Tibial artery (tissue), 4 donors: ENCODE measurements around the gene SYNJ2.

Source experiments
- DNase-seq, 2 donors: peaks; one replicate each; pipeline ENCODE4 v3.0.0-alpha.2; 2019
- H3K27ac ChIP-seq, 2 donors: fragments of 200-600 bp; sonication (generic) in 1 of 2; 1 replicate in 1 of 2; 2 replicates in 1 of 2; pipeline ENCODE4 v1.5.1; 2018 to 2019; ENCODE audit warnings: mild to moderate bottlenecking in 1 of 2
- H3K27me3 ChIP-seq, 2 donors: fragments of 200-600 bp; sonication (generic) in 1 of 2; one replicate each; pipeline versions ENCODE4 v1.5.1 to v1.6.0; 2016 to 2019
- H3K36me3 ChIP-seq, 3 donors: fragments of 200-600 bp; sonication (generic) in 2 of 3; one replicate each; pipeline ENCODE4 v1.5.1; 2016 to 2019; ENCODE audit warnings: mild to moderate bottlenecking in 2 of 3
- H3K4me1 ChIP-seq, 4 donors: fragments of 200-600 bp; sonication (generic) in 2 of 4; 1 replicate in 3 of 4; 2 replicates in 1 of 4; pipeline ENCODE4 v1.5.1; 2016 to 2019
- H3K4me3 ChIP-seq, 2 donors: fragments of 200-600 bp; sonication (generic) in 1 of 2; 1 replicate in 1 of 2; 2 replicates in 1 of 2; pipeline ENCODE4 v1.5.1; 2018 to 2019; ENCODE audit warnings: mild to moderate bottlenecking in 2 of 2
- H3K9me3 ChIP-seq, 3 donors: fragments of 200-600 bp; sonication (generic) in 1 of 3; one replicate each; pipeline ENCODE4 v1.5.1; 2016 to 2019
- intact Hi-C: fragments of 100-400 bp; cut with DNase I; formaldehyde crosslinking; loops from one replicate; pipeline ENCODE4 v1.15.0; 2023; ENCODE audit warnings: low total_unique reads
- TF ChIP-seq, protein P1 (sequence below), 2 experiments: fragments of 200-600 bp in 1 of 2; fragments of 450-650 bp in 1 of 2; IDR thresholded peaks; one replicate each; pipeline ENCODE4 v1.5.1; 2017 to 2019; ENCODE audit warnings: antibody characterized with exemption in 2 of 2, mild to moderate bottlenecking in 1 of 2, moderate library complexity in 1 of 2

Gene SYNJ2

DNA sequence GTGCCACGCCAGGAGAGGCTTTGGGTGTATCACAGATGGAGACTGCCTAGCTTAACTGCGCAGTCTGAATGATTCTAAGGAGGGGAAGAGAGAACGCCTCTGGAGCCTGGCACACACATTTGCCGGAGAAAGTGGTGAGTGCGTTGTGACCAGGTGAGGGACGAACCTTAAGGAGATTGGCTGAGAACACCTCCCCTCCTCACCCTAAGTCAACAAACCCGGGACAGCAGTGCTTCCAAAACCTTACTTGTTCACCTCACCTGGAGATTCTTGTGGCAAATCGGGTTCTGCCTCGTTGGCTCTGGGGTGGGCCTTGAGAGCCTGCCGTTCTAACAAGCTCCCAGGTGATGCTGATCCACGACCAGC, 9.4 kb downstream of the SYNJ2 start:
- intact Hi-C loops: no loop called here
- TF ChIP-seq, protein P1, sequence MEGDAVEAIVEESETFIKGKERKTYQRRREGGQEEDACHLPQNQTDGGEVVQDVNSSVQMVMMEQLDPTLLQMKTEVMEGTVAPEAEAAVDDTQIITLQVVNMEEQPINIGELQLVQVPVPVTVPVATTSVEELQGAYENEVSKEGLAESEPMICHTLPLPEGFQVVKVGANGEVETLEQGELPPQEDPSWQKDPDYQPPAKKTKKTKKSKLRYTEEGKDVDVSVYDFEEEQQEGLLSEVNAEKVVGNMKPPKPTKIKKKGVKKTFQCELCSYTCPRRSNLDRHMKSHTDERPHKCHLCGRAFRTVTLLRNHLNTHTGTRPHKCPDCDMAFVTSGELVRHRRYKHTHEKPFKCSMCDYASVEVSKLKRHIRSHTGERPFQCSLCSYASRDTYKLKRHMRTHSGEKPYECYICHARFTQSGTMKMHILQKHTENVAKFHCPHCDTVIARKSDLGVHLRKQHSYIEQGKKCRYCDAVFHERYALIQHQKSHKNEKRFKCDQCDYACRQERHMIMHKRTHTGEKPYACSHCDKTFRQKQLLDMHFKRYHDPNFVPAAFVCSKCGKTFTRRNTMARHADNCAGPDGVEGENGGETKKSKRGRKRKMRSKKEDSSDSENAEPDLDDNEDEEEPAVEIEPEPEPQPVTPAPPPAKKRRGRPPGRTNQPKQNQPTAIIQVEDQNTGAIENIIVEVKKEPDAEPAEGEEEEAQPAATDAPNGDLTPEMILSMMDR (IDR thresholded peaks at IDR 0.05): no peak
- DNase-seq: peak in 1 of 2 donors; percentile 56
- H3K4me3 ChIP-seq: no peak overlapping the region
- no peaks in the 10 kb centered on the region for H3K9me3 ChIP-seq
- peak overlapping the region; percentile 38 to 45 for H3K27ac ChIP-seq
- H3K4me1 ChIP-seq: peaks cover 0 to 44% (median 22%) of the 10 kb centered on the region in 4 donors
- H3K27me3 ChIP-seq: no peaks in the 10 kb centered on the region
- no peaks in the 10 kb centered on the region for H3K36me3 ChIP-seq

GRCh38 chr6:157993076-157993475, 11.4 kb downstream of the SYNJ2 start:
- intact Hi-C loops: no loop called here
- H3K4me1 ChIP-seq: peaks cover 0 to 44% (median 20%) of the 10 kb centered on the region in 4 donors
- no peak for DNase-seq
- H3K9me3 ChIP-seq: no peaks in the 10 kb centered on the region
- H3K36me3 ChIP-seq: no peaks in the 10 kb centered on the region
- no peak overlapping the region for H3K4me3 ChIP-seq
- TF ChIP-seq, protein P1 (IDR thresholded peaks at IDR 0.05): no peak
- no peak overlapping the region for H3K27ac ChIP-seq
- H3K27me3 ChIP-seq: no peaks in the 10 kb centered on the region

DNA sequence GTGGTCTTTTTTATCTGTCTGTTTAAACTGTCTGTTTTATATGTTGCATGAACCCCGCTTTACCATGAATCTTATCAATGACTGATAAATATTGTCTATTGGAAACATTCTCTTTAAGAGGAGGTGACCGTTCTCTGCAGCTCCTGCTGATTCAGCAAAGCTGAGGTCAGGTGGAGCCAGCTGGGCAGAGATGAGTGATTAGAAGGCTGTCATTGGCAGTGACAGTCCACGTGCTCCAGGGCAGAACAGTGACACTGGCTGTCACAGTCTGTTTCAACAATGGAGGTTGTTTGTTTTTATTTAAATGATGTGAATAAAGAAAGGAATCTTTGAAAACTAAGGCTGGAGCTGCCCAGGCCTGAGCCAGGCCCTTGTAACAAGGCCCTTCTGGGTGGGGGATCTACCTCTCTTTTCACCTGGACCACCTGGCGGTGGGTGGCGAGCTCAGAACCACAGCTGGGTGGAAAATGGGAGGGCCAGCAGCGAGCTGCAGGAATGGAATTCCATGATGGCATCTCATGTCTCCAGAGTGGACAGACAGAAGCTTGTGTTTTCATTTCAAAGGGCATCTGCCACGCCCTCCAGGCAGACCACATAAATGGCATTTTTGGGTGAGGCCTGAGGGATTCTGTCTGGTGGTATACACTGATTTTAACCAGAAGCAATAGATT, 12.6 kb downstream of the SYNJ2 start:
- no peak overlapping the region for H3K4me3 ChIP-seq
- TF ChIP-seq, protein P1 (IDR thresholded peaks at IDR 0.05): no peak
- peaks cover 0 to 43% (median 20%) of the 10 kb centered on the region in 4 donors for H3K4me1 ChIP-seq
- intact Hi-C loops: no loop called here
- DNase-seq: peak in 1 of 2 donors; percentile 61
- no peaks in the 10 kb centered on the region for H3K27me3 ChIP-seq
- H3K9me3 ChIP-seq: no peaks in the 10 kb centered on the region
- no peaks in the 10 kb centered on the region for H3K36me3 ChIP-seq
- H3K27ac ChIP-seq: no peak overlapping the region

GRCh38 chr6:157995458-157995857, 13.8 kb downstream of the SYNJ2 start:
- DNase-seq: peak in 1 of 2 donors; percentile 54
- TF ChIP-seq, protein P1 (IDR thresholded peaks at IDR 0.05): no peak
- Histone ChIP-seq H3K27ac (no peak overlapping the region), H3K4me3 (no peak overlapping the region), H3K9me3 (no peaks in the 10 kb centered on the region), H3K27me3 (no peaks in the 10 kb centered on the region), H3K4me1 (peaks cover 0 to 36% (median 16%) of the 10 kb centered on the region in 4 donors), H3K36me3 (no peaks in the 10 kb centered on the region)
- intact Hi-C loops: no loop called here

- peaks cover 0 to 33% (median 15%) of the 10 kb centered on the region in 4 donors for H3K4me1 ChIP-seq
- H3K27ac ChIP-seq: no peak overlapping the region
- H3K27me3 ChIP-seq: no peaks in the 10 kb centered on the region
- DNase-seq: peak in 1 of 2 donors; percentile 41
- H3K9me3 ChIP-seq: no peaks in the 10 kb centered on the region
- no peak overlapping the region for H3K4me3 ChIP-seq
- intact Hi-C loops: no loop called here
- no peaks in the 10 kb centered on the region for H3K36me3 ChIP-seq
- TF ChIP-seq, protein P1 (IDR thresholded peaks at IDR 0.05): no peak
These were observed 14.6 kb downstream of the SYNJ2 start for GRCh38 chr6:157996201-157996712.
